T47D (cell line): ENCODE results near the gene PRAMEF15.
"Not testable (repeated sequence)": the region's sequence is repeated elsewhere in the genome, so short reads cannot be mapped to it uniquely, and the experiment has no call there.

Experiments used
- DNase-seq, 2 experiments: peaks; one replicate each; pipeline versions ENCODE4 v3.0.0 to v3.0.0-alpha.2; 2011 to 2012; ENCODE audit warnings: low read depth in 1 of 2, low spot score in 1 of 2
- in situ Hi-C: cut with HindIII; loops from 2 replicates; pipeline ENCODE4 v1.10.0; 2016; ENCODE audit warnings: low sequenced_read_pairs, low pct_unique_long_range_greater_than_20kb

PRAMEF15 gene

GRCh38 chr1:13315281-13315680, at the start of gene PRAMEF15:
Gene PRAMEF15, plus strand, starts transcription at chr1:13315581. Its CDS starts 2,827 bp downstream, at chr1:13318408.
- in situ Hi-C loops, DNase-seq: not testable (repeated sequence)

GRCh38 chr1:13277016-13277415, 38.4 kb upstream of the PRAMEF15 start:
- DNase-seq, in situ Hi-C loops: not testable (repeated sequence)

DNA sequence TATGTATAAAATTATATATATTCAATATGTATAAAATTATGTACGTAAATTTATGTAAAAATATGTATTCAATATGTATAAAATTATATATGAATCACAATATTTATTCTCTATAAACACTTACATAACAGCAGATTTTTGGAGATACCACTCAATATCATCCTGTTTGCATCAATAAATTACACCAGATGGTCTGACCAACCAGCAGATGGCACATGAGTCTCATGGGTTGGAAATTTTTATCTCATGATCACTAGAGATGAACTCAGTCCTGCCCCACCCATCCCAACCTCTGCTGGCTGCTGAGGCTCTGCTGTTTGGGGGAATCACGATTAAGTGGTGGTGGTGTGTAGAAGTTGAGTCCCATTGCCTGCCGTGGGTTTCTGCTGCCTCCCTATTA, 35.8 kb upstream of the PRAMEF15 start:
- in situ Hi-C loops, DNase-seq: not testable (repeated sequence)

DNA sequence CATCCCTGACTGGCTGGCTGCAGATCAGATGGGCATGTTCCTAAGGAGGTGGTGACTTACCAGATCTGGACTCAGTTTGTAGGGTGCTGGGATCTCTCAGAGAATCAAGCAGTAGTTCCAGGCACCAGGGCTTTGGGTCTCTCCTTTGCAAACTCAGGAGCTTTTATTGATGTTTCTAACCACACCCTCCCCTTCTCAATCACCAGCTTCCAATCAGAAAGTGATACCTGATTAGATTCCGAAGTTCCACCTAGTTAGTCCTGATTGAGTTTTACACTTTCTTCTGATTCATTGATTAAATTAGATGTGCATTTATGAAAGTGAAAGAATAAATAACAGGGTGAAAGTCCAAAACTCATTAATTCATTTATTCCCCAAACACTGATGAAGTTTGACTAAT, 30.3 kb upstream of the PRAMEF15 start, which contains the start of gene PRAMEF8:
Gene PRAMEF8 (minus strand): TSS at position 101 of the 400 bp plus-strand sequence. CDS start 1,046 bp downstream, outside the sequence.
- in situ Hi-C loops, DNase-seq: not testable (repeated sequence)

DNA sequence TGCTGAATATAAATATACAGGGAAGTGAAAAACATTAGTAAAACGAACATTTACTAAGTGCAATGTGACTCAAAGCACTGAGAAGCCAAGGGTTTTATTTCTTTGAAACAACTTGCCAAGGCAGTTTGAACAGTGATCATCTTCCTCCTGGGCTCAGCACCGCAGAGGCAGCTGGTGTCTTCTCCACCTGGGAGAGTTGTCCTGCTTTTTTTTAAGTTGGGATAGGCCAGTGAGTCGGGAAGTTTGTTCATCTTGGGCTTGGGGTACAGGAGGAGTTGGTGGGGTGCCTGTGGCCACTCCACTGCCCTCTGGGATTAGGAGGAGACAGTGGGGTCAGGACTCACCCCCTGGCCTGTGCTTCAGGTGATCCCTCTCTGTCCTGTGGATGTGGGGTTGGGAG, 26.4 kb upstream of the PRAMEF15 start:
- DNase-seq, in situ Hi-C loops: not testable (repeated sequence)

GRCh38 chr1:13297216-13297931, 18.0 kb upstream of the PRAMEF15 start:
- DNase-seq, in situ Hi-C loops: not testable (repeated sequence)

DNA sequence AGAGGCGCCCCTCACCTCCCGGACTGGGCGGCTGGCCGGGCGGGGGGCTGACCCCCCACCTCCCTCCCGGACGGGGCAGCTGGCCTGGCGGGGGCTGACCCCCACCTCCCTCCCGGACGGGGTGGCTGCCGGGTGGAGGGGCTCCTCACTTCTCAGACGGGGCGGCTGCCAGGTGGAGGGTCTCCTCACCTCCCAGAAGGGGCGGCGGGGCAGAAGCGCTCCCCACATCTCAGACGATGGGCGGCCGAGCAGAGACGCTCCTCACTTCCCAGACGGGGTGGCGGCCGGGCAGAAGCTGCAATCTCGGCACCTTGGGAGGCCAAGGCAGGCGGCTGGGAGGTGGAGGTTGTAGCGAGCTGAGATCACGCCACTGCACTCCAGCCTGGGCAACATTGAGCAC, 16.7 kb upstream of the PRAMEF15 start:
- DNase-seq, in situ Hi-C loops: not testable (repeated sequence)

- DNase-seq, in situ Hi-C loops: not testable (repeated sequence)
These were observed 13.2 kb upstream of the PRAMEF15 start for GRCh38 chr1:13302197-13302596.

DNA sequence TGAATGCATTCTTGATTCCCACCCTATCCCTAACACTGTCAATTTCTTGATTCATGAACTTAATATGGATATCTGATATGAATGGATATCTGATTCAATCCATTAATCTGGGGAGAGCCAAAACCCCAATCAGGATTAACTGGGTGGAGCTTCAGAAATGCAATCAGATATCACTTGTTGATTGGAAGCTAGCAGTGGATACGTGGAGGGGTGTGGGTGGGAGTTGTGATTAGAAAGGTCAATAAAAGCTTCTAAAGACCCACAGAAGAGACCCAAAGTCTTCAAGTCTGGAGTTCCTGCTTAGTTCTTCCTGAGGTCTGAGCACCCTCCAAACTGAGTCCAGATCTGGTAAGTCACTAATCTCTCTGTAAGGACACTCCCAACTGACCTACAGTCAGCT, 12.1 kb upstream of the PRAMEF15 start, which contains the start of gene PRAMEF33:
Gene PRAMEF33 (plus strand): TSS at position 301 of the 400 bp plus-strand sequence. CDS start 2,416 bp downstream, outside the sequence.
- in situ Hi-C loops, DNase-seq: not testable (repeated sequence)

DNA sequence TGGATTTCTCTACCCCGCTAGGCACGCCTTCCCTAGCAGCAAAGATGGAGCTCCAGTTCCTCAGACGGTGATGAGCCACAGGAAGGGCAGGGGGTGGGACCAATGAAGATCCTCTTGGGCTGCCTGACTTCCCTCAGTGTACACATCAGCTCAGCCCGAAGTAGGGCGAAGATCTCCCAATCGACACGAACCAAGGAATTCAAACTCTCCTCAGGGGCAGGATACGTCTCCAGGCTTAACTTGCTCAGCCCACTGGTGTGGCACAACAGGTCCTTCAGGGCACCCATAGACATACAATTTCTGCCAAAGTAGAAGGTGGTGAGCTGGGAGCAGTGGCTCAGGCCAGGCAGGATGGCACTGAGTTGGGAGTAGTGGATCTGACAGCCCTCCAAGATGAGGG, 27.1 kb downstream of the PRAMEF15 start:
- DNase-seq, in situ Hi-C loops: not testable (repeated sequence)

- in situ Hi-C loops, DNase-seq: not testable (repeated sequence)
These were observed 31.7 kb downstream of the PRAMEF15 start, which contains the start of gene PRAMEF14 for GRCh38 chr1:13347034-13347433. Gene PRAMEF14, minus strand, starts transcription at chr1:13347134. Its CDS starts 1,820 bp downstream, at chr1:13345314.

- DNase-seq, in situ Hi-C loops: not testable (repeated sequence)
These were observed 38.1 kb downstream of the PRAMEF15 start for GRCh38 chr1:13353476-13353875.

DNA sequence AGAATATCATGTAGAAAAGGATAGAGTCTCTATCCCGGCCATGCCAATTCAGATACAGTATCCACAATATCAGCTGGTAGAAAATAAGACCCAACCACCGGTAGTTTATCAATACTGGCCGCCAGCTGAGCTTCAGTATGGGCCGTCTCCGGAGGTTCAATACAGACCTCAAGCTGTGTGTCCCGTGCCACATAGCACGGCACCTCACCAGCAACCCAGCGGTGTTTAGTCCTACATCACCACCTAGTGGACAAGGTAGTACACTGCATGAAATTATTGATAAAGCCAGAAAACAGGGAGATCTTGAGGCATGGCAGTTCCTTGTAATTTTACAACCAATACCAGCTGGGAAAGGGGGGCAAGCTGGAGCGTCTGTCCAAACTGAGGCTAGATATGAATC, 39.1 kb downstream of the PRAMEF15 start:
- in situ Hi-C loops, DNase-seq: not testable (repeated sequence)

GRCh38 chr1:13356774-13357173, 41.4 kb downstream of the PRAMEF15 start:
- peak in 1 of 2 experiments; percentile 61 for DNase-seq
- in situ Hi-C loops: not testable (repeated sequence)

GRCh38 chr1:13362364-13362763, 47.0 kb downstream of the PRAMEF15 start:
- in situ Hi-C loops, DNase-seq: not testable (repeated sequence)

DNA sequence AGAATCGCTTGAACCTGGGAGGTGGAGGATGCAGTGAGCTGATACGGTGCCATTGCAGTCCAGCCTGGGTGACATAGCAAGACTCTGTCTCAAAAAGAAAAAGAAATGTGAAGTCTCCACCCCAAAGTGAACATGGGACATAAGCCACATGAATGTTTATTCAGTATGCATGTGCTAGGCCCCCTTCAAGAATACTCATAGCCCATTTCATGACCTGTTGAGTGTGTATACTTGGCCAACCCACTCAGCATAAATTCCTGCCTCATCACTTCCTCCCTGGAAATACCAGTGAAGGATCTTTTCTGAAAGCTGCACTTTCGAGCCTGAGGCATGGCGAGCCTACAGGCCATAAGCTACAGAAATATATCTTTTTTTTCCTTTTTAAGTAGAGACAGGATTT, 49.5 kb downstream of the PRAMEF15 start:
- DNase-seq, in situ Hi-C loops: not testable (repeated sequence)

DNA sequence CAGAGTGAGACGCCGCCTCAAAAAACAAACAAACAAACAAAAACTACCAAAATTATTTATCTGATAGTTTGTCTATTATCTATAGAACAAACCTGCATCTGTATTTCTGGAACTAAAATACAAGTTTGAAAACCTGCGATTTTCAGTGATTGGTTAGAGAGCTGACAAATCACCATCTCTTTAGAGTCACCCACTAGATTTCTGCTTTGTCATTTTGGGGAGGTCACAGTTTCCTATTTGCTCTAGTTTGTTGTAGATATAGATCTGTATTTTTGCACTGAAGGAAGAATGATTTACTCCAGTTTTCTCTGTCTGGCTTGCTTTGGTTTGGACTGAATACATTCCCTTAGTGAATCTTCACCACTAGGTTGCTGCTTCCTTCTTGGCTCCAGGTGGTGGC, 51.2 kb downstream of the PRAMEF15 start:
- in situ Hi-C loops, DNase-seq: not testable (repeated sequence)

GRCh38 chr1:13368544-13368943, 53.2 kb downstream of the PRAMEF15 start:
- in situ Hi-C loops, DNase-seq: not testable (repeated sequence)
